MM.1S (cell line): ENCODE data around the gene HCN2.

Experiments used
- EZH2 ChIP-seq: fragments of 300-600 bp; sonication (generic); optimal IDR thresholded peaks from 2 replicates; pipeline ENCODE3; 2017; ENCODE audit warnings: low read depth, mild to moderate bottlenecking, antibody characterized with exemption, low read length, mixed read lengths
- EZH2phosphoT487 ChIP-seq: fragments of 300-600 bp; sonication (generic); IDR thresholded peaks from 2 replicates; pipeline ENCODE4 v1.6.1; 2018; ENCODE audit warnings: antibody characterized with exemption, low read length

DNA sequence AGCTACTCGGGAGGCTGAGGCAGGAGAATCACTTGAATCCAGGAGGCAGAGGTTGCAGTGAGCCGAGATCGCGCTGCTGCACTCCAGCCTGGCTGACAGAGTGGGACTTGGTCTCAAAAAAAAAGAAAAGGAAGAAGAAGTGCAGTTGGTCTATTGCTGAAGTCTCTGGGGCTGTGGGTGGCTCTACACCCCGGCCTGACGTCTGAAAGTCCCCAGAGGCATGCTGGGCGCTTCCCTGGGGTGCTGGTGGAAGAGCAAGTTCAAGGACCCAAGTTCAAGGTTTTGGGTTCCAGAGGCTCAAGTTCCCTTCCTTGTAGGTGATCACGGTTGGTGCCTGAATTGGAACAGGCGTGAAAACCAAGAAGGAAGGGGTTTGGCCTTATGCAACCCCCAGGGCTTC is 3.8 kb downstream of the HCN2 start:
- TF ChIP-seq EZH2phosphoT487: no peak
- TF ChIP-seq EZH2: no peak
